Common myeloid progenitor, CD34-positive (primary cell): ENCODE measurements around the gene MRPL1.
"Not testable (repeated sequence)": the region's sequence is repeated elsewhere in the genome, so short reads cannot be mapped to it uniquely, and the experiment has no call there.

ENCODE experiments used
- CTCF ChIA-PET: fragments of 350-600 bp; sonication (Branson Sonifier 250); formaldehyde crosslinking; loops from one replicate; lab custom pipeline; 2021; ENCODE audit warnings: antibody characterized with exemption; lab: Charles Lee
- POLR2A ChIA-PET: fragments of 350-600 bp; sonication (Branson Sonifier 250); formaldehyde crosslinking; loops from one replicate; lab custom pipeline; 2021; ENCODE audit warnings: antibody characterized with exemption; lab: Charles Lee
- DNase-seq, 3 donors: peaks; one replicate each; pipeline versions ENCODE4 v3.0.0 to v3.0.0-alpha.2; 2013
- H3K27ac ChIP-seq, 2 experiments: 1 replicate in 1 of 2; 2 replicates in 1 of 2; pipeline ENCODE4 v1.7.0; 2013; ENCODE audit warnings: inconsistent platforms in 2 of 2, low read length in 2 of 2, mild to moderate bottlenecking in 2 of 2, low read depth in 1 of 2, moderate library complexity in 1 of 2; ENCODE audit not compliant: severe bottlenecking in 2 of 2, insufficient read depth in 1 of 2, poor library complexity in 1 of 2
- H3K27me3 ChIP-seq, 5 experiments: replicated peaks in 2 of 5; 1 replicate in 3 of 5; 2 replicates in 2 of 5; pipeline versions ENCODE4 v1.6.1 to v1.7.0; 2013; ENCODE audit warnings: low read length in 4 of 5, mild to moderate bottlenecking in 2 of 5, moderate library complexity in 2 of 5, inconsistent platforms in 1 of 5; ENCODE audit not compliant: insufficient read depth in 5 of 5, control insufficient read depth in 4 of 5
- H3K36me3 ChIP-seq, 4 experiments: 1 replicate in 2 of 4; 2 replicates in 2 of 4; pipeline versions ENCODE4 v1.6.1 to v1.7.0; 2013; ENCODE audit warnings: low read length in 3 of 4, control low read depth in 1 of 4, mild to moderate bottlenecking in 1 of 4; ENCODE audit not compliant: control insufficient read depth in 4 of 4, insufficient read depth in 4 of 4
- H3K4me1 ChIP-seq, 4 experiments: 1 replicate in 3 of 4; 2 replicates in 1 of 4; pipeline versions ENCODE4 v1.6.1 to v1.7.1; 2013; ENCODE audit warnings: low read length in 3 of 4, mild to moderate bottlenecking in 3 of 4, control low read depth in 1 of 4, inconsistent platforms in 1 of 4, moderate library complexity in 1 of 4; ENCODE audit not compliant: control insufficient read depth in 4 of 4, insufficient read depth in 4 of 4; ENCODE audit errors: control extremely low read depth in 1 of 4
- H3K4me3 ChIP-seq, 7 experiments: 1 replicate in 4 of 7; 2 replicates in 3 of 7; pipeline versions ENCODE4 v1.5.1 to v1.7.0; 2013; ENCODE audit warnings: mild to moderate bottlenecking in 7 of 7, low read length in 6 of 7, moderate library complexity in 6 of 7, inconsistent platforms in 2 of 7, low read depth in 2 of 7, control low read depth in 1 of 7; ENCODE audit not compliant: insufficient read depth in 4 of 7, control insufficient read depth in 1 of 7; ENCODE audit errors: extremely low read depth in 1 of 7
- H3K9me3 ChIP-seq, 5 experiments: 1 replicate in 4 of 5; 2 replicates in 1 of 5; pipeline versions ENCODE4 v1.6.1 to v1.7.1; 2013; ENCODE audit warnings: low read length in 4 of 5, mild to moderate bottlenecking in 2 of 5, inconsistent platforms in 1 of 5, low read depth in 1 of 5, moderate library complexity in 1 of 5; ENCODE audit not compliant: control insufficient read depth in 4 of 5, insufficient read depth in 2 of 5; ENCODE audit errors: control extremely low read depth in 1 of 5
- WGBS: methylation state at CpG from one replicate; pipeline ENCODE4 v1.1.5; 2013; ENCODE audit not compliant: insufficient coverage; 5-methylcytosine and 5-hydroxymethylcytosine counted together

Gene MRPL1

GRCh38 chr4:77958897-77959296 lies 96.3 kb downstream of the MRPL1 start:
- no CpG with 5 or more reads among the region's 2 CpGs for WGBS
- Histone ChIP-seq H3K27ac (no peak overlapping the region), H3K9me3 (no peaks in the 10 kb centered on the region), H3K27me3 (no peaks in the 10 kb centered on the region), H3K4me3 (no peak overlapping the region), H3K36me3 (peaks cover 0 to 7% (median 3%) of the 10 kb centered on the region in 4 experiments), H3K4me1 (no peaks in the 10 kb centered on the region)
- ChIA-PET POLR2A (no interaction called here), CTCF (no interaction called here)
- DNase-seq: no peak

GRCh38 chr4:77959566-77960338 lies 97.1 kb downstream of the MRPL1 start:
- H3K4me3 ChIP-seq: peak overlapping the region in 2 of 7 experiments; percentile 45 to 56
- H3K27ac ChIP-seq: no peak overlapping the region
- POLR2A ChIA-PET: no interaction called here
- H3K27me3 ChIP-seq: no peaks in the 10 kb centered on the region
- no peaks in the 10 kb centered on the region for H3K4me1 ChIP-seq
- CTCF ChIA-PET: interaction anchor here (0.6 to 1.5 kb wide), 11 partner anchors 8 to 993 kb away, joined by 3 to 8 read pairs (median 3); no protein-coding TSS in a partner anchor
- peaks cover 0 to 2% (median 1%) of the 10 kb centered on the region in 4 experiments for H3K36me3 ChIP-seq
- H3K9me3 ChIP-seq: no peaks in the 10 kb centered on the region
- peak; percentile 60 to 73 (median 68) for DNase-seq
- WGBS: no CpG with 5 or more reads among the region's 6 CpGs

GRCh38 chr4:77960367-77960766 lies 97.7 kb downstream of the MRPL1 start:
- no peaks in the 10 kb centered on the region for H3K9me3 ChIP-seq
- H3K36me3 ChIP-seq: no peaks in the 10 kb centered on the region
- peak in 2 of 3 donors; percentile 14 for DNase-seq
- WGBS: 80% methylated on average over 1 of the region's 5 CpGs
- H3K27ac ChIP-seq: no peak overlapping the region
- H3K27me3 ChIP-seq: no peaks in the 10 kb centered on the region
- ChIA-PET CTCF (interaction anchor here (0.8 to 1.5 kb wide), 10 partner anchors 8 to 992 kb away, joined by 3 to 8 read pairs (median 3); no protein-coding TSS in a partner anchor), POLR2A (no interaction called here)
- H3K4me1 ChIP-seq: no peaks in the 10 kb centered on the region
- H3K4me3 ChIP-seq: no peak overlapping the region

GRCh38 chr4:77963004-77963403 lies 100.4 kb downstream of the MRPL1 start:
- H3K27ac ChIP-seq: no peak overlapping the region

GRCh38 chr4:77973657-77974056 lies 111.0 kb downstream of the MRPL1 start:
- H3K36me3 ChIP-seq, DNase-seq, CTCF ChIA-PET, POLR2A ChIA-PET, H3K4me1 ChIP-seq, H3K27ac ChIP-seq, H3K4me3 ChIP-seq, H3K27me3 ChIP-seq, H3K9me3 ChIP-seq: not testable (repeated sequence)
- no CpG with 5 or more reads among the region's 1 CpG for WGBS

More at GRCh38 chr4:77963004-77963403, 100.4 kb downstream of the MRPL1 start:
- no peak overlapping the region for H3K4me3 ChIP-seq
- H3K9me3 ChIP-seq: peaks cover 0 to under 1% (median 0%) of the 10 kb centered on the region in 5 experiments
- WGBS: no CpG with 5 or more reads among the region's 2 CpGs
- DNase-seq: no peak
- no peaks in the 10 kb centered on the region for H3K27me3 ChIP-seq
- H3K4me1 ChIP-seq: no peaks in the 10 kb centered on the region
- ChIA-PET CTCF (no interaction called here), POLR2A (no interaction called here)
- H3K36me3 ChIP-seq: no peaks in the 10 kb centered on the region

- POLR2A ChIA-PET, H3K27ac ChIP-seq, H3K9me3 ChIP-seq, H3K4me1 ChIP-seq, DNase-seq, H3K4me3 ChIP-seq, H3K36me3 ChIP-seq, H3K27me3 ChIP-seq: not testable (repeated sequence)
- no CpG with 5 or more reads among the region's 6 CpGs for WGBS
- CTCF ChIA-PET: interaction anchor here (0.7 kb wide), 1 partner anchor 203 kb away, joined by 3 read pairs; no protein-coding TSS in a partner anchor
Observed at GRCh38 chr4:77982900-77983540, 120.4 kb downstream of the MRPL1 start.
